Ishikawa (cell line): Measurements from ENCODE around the gene MGMT.

Source experiments
- CEBPB ChIP-seq: IDR thresholded peaks from 2 replicates; pipeline ENCODE4 v1.6.1; 2012
- CREB1 ChIP-seq: IDR thresholded peaks from 2 replicates; pipeline ENCODE4 v1.6.1; 2012; ENCODE audit warnings: low read depth
- EP300 ChIP-seq: IDR thresholded peaks from 2 replicates; pipeline ENCODE4 v1.6.1; 2012; ENCODE audit warnings: borderline replicate concordance
- NFIC ChIP-seq: IDR thresholded peaks from 2 replicates; pipeline ENCODE4 v1.6.1; 2012
- RAD21 ChIP-seq: IDR thresholded peaks from 2 replicates; pipeline ENCODE4 v1.6.1; 2012; ENCODE audit warnings: low read depth
- TAF1 ChIP-seq: IDR thresholded peaks from 2 replicates; pipeline ENCODE4 v1.6.1; 2012; ENCODE audit warnings: low read depth, mild to moderate bottlenecking
- USF1 ChIP-seq: IDR thresholded peaks from 2 replicates; pipeline ENCODE4 v1.6.1; 2012
- YY1 ChIP-seq: IDR thresholded peaks from 2 replicates; pipeline ENCODE4 v1.6.1; 2012; ENCODE audit warnings: low read depth
- ZBTB7A ChIP-seq: IDR thresholded peaks from 2 replicates; pipeline ENCODE4 v1.6.1; 2012; ENCODE audit warnings: low read depth

GRCh38 chr10:129598413-129598812, 131.4 kb downstream of the MGMT start:
- TF ChIP-seq YY1 (no peak), USF1 (no peak), EP300 (no peak), RAD21 (no peak), TAF1 (no peak), CEBPB (no peak), ZBTB7A (no peak), NFIC (no peak), CREB1 (no peak)
